OCI-LY1 (cell line): Measurements from ENCODE around the gene GRAMD1A.

ENCODE experiments used
- H2AFZ ChIP-seq: fragments of 200-600 bp; sonication (generic), shearing (Covaris generic); 2 replicates; pipeline ENCODE4 v1.6.0; 2014; ENCODE audit warnings: antibody characterized with exemption, mild to moderate bottlenecking, low read length
- H3F3A ChIP-seq: fragments of 200-600 bp; sonication (generic), shearing (Covaris generic); 2 replicates; pipeline ENCODE4 v1.6.0; 2014; ENCODE audit warnings: mild to moderate bottlenecking, antibody characterized with exemption, low read length, moderate library complexity; ENCODE audit not compliant: insufficient read depth
- H3K27ac ChIP-seq: fragments of 200-600 bp; sonication (generic); 2 replicates; pipeline ENCODE4 v1.5.1; 2014; ENCODE audit warnings: low read length, mixed run types, mild to moderate bottlenecking, low read depth; ENCODE audit not compliant: poor library complexity, severe bottlenecking
- H3K27me3 ChIP-seq: fragments of 200-600 bp; sonication (generic); 2 replicates; pipeline ENCODE4 v1.6.0; 2014; ENCODE audit warnings: antibody characterized with exemption, mild to moderate bottlenecking, low read length, moderate library complexity; ENCODE audit not compliant: insufficient read depth
- H3K36me3 ChIP-seq: fragments of 200-600 bp; sonication (generic); 2 replicates; pipeline ENCODE4 v1.6.1; 2014; ENCODE audit warnings: mild to moderate bottlenecking, antibody characterized with exemption, low read length, moderate library complexity, mixed read lengths; ENCODE audit not compliant: insufficient read depth
- H3K4me1 ChIP-seq: fragments of 200-600 bp; sonication (generic); 2 replicates; pipeline ENCODE4 v1.5.1; 2014; ENCODE audit warnings: mild to moderate bottlenecking, low read length, moderate library complexity; ENCODE audit not compliant: insufficient read depth, severe bottlenecking
- H3K4me2 ChIP-seq: fragments of 200-600 bp; sonication (generic), shearing (Covaris generic); 2 replicates; pipeline ENCODE4 v1.6.1; 2014; ENCODE audit warnings: low read length
- H3K4me3 ChIP-seq: fragments of 200-600 bp; sonication (generic); 2 replicates; pipeline ENCODE4 v1.5.1; 2014; ENCODE audit warnings: low read length, low read depth, mild to moderate bottlenecking, mixed read lengths; ENCODE audit not compliant: poor library complexity, severe bottlenecking
- H3K79me2 ChIP-seq: fragments of 200-600 bp; shearing (Covaris generic); 2 replicates; pipeline ENCODE4 v1.6.1; 2016; ENCODE audit warnings: mixed run types, low read length, mixed read lengths; ENCODE audit not compliant: insufficient read depth
- H3K9ac ChIP-seq: fragments of 200-600 bp; sonication (generic), shearing (Covaris generic); 2 replicates; pipeline ENCODE4 v1.6.1; 2014; ENCODE audit warnings: mild to moderate bottlenecking, low read length, mixed read lengths
- H3K9me2 ChIP-seq: fragments of 200-600 bp; sonication (generic), shearing (Covaris generic); 2 replicates; pipeline ENCODE4 v1.6.1; 2014; ENCODE audit warnings: low read depth, mild to moderate bottlenecking, low read length, mixed read lengths
- H3K9me3 ChIP-seq: fragments of 200-600 bp; shearing (Covaris generic); 2 replicates; pipeline ENCODE4 v1.6.1; 2014; ENCODE audit warnings: low read length, mixed read lengths
- H4K20me1 ChIP-seq: fragments of 200-600 bp; sonication (generic), shearing (Covaris generic); 2 replicates; pipeline ENCODE4 v1.6.0; 2016; ENCODE audit warnings: mild to moderate bottlenecking, low read length; ENCODE audit not compliant: insufficient read depth
- CTCF ChIP-seq: fragments of 200-600 bp; sonication (generic), shearing (Covaris generic); IDR thresholded peaks from 2 replicates; pipeline ENCODE4 v1.5.1; 2017; ENCODE audit warnings: mild to moderate bottlenecking, antibody characterized with exemption, low read length, moderate library complexity, mixed read lengths
- EZH2 ChIP-seq: fragments of 200-600 bp; sonication (generic), shearing (Covaris generic); IDR thresholded peaks from 2 replicates; pipeline ENCODE4 v1.8.0; 2017; ENCODE audit warnings: borderline replicate concordance, mixed run types, mild to moderate bottlenecking, antibody characterized with exemption, low read length, moderate library complexity, mixed read lengths

The GRAMD1A gene

GRCh38 chr19:35051796-35052195, 51.7 kb downstream of the GRAMD1A start:
- TF ChIP-seq CTCF = no peak
- TF ChIP-seq EZH2 = no peak
- no peak overlapping the region for H3K4me2 ChIP-seq

GRCh38 chr19:35052599-35053190, 52.6 kb downstream of the GRAMD1A start:
- TF ChIP-seq EZH2 (no peak), CTCF (no peak)

More at GRCh38 chr19:35051796-35052195, 51.7 kb downstream of the GRAMD1A start:
- no peaks in the 10 kb centered on the region for H3K4me1 ChIP-seq
- no peaks in the 10 kb centered on the region for H3K9me3 ChIP-seq
- H3K79me2 ChIP-seq = no peaks in the 10 kb centered on the region
- H3K9me2 ChIP-seq = no peaks in the 10 kb centered on the region
- H3K9ac ChIP-seq = no peak overlapping the region
- H3K27ac ChIP-seq = no peak overlapping the region
- no peaks in the 10 kb centered on the region for H4K20me1 ChIP-seq
- H3K4me3 ChIP-seq = no peak overlapping the region
- H3K27me3 ChIP-seq = no peaks in the 10 kb centered on the region
- H2AFZ ChIP-seq = no peak overlapping the region
- no peaks in the 10 kb centered on the region for H3F3A ChIP-seq
- no peaks in the 10 kb centered on the region for H3K36me3 ChIP-seq

GRCh38 chr19:35053667-35054293, 53.7 kb downstream of the GRAMD1A start:
- no peaks in the 10 kb centered on the region for H4K20me1 ChIP-seq
- H3K4me3 ChIP-seq = no peak overlapping the region
- H3K9ac ChIP-seq = no peak overlapping the region
- H3K4me2 ChIP-seq = no peak overlapping the region
- H3K9me2 ChIP-seq = no peaks in the 10 kb centered on the region
- no peaks in the 10 kb centered on the region for H3K27me3 ChIP-seq
- no peaks in the 10 kb centered on the region for H3F3A ChIP-seq
- H3K4me1 ChIP-seq = no peaks in the 10 kb centered on the region
- H3K79me2 ChIP-seq = no peaks in the 10 kb centered on the region
- no peak overlapping the region for H3K27ac ChIP-seq
- no peaks in the 10 kb centered on the region for H3K9me3 ChIP-seq
- no peaks in the 10 kb centered on the region for H3K36me3 ChIP-seq
- no peak overlapping the region for H2AFZ ChIP-seq
- no peak for TF ChIP-seq EZH2
- TF ChIP-seq CTCF = no peak

More at GRCh38 chr19:35052599-35053190, 52.6 kb downstream of the GRAMD1A start:
- Histone ChIP-seq H3K9me3 (no peaks in the 10 kb centered on the region), H3K27me3 (no peaks in the 10 kb centered on the region), H3K36me3 (no peaks in the 10 kb centered on the region), H3K79me2 (no peaks in the 10 kb centered on the region), H3K4me2 (no peak overlapping the region), H3K9ac (no peak overlapping the region), H2AFZ (no peak overlapping the region), H3F3A (no peaks in the 10 kb centered on the region), H3K4me3 (no peak overlapping the region), H3K4me1 (no peaks in the 10 kb centered on the region), H4K20me1 (no peaks in the 10 kb centered on the region), H3K9me2 (no peaks in the 10 kb centered on the region), H3K27ac (no peak overlapping the region)
